ENCODE measurements around the gene MRC2.

DNA sequence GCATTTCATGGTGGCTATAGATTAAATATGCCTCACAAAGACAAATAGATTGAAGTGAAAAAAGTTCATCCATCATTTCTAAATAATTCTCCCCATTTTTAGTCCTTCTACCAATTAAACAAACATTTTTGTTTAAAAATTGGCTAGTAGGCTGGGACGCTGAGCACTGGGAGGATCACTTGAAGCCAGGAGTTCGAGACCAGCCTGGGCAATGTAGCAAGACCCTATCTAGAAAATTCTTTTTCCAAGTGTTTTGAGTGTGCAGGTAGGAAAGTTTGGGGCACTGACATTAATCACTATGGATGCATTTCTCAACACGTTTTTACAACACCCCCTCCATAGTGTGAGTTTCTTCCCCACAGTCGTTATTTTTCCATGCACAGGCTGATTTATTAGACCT is 56.7 kb downstream of the MRC2 start:
- TF ChIP-seq, protein P1, sequence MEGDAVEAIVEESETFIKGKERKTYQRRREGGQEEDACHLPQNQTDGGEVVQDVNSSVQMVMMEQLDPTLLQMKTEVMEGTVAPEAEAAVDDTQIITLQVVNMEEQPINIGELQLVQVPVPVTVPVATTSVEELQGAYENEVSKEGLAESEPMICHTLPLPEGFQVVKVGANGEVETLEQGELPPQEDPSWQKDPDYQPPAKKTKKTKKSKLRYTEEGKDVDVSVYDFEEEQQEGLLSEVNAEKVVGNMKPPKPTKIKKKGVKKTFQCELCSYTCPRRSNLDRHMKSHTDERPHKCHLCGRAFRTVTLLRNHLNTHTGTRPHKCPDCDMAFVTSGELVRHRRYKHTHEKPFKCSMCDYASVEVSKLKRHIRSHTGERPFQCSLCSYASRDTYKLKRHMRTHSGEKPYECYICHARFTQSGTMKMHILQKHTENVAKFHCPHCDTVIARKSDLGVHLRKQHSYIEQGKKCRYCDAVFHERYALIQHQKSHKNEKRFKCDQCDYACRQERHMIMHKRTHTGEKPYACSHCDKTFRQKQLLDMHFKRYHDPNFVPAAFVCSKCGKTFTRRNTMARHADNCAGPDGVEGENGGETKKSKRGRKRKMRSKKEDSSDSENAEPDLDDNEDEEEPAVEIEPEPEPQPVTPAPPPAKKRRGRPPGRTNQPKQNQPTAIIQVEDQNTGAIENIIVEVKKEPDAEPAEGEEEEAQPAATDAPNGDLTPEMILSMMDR (IDR thresholded peaks at IDR 0.05): no peak
- TF ChIP-seq POLR2A (IDR thresholded peaks at IDR 0.05) (no peak), EP300 (IDR thresholded peaks at IDR 0.05) (no peak)

Measured in tibial nerve (tissue), 4 donors.